ENCODE data around the gene SPAG8.

The SPAG8 gene

GRCh38 chr9:35811381-35812024, 559 bp downstream of the SPAG8 start:
- peak overlapping the region; percentile 47; the same call in 1 of the 2 replicates for H3K9ac ChIP-seq (ENCODE audit: low read length)
- peak overlapping the region; percentile 57 for H3K4me3 ChIP-seq (ENCODE audit: low read length)
- no peaks in the 10 kb centered on the region for H4K20me1 ChIP-seq (ENCODE audit: insufficient read depth, low read length)
- H3K27me3 ChIP-seq (replicated peaks; ENCODE audit: insufficient read depth, low read length): no peaks in the 10 kb centered on the region
- no peak for DNase-seq
- peak overlapping the region; percentile 35 for H2AFZ ChIP-seq (ENCODE audit: low read length)
- H3K79me2 ChIP-seq (ENCODE audit: low read length): no peaks in the 10 kb centered on the region
- H3K9me3 ChIP-seq (replicated peaks; ENCODE audit: insufficient read depth, low read length): no peaks in the 10 kb centered on the region
- peak overlapping the region; percentile 79 for H3K4me2 ChIP-seq (ENCODE audit: low read depth, low read length)
- H3K4me1 ChIP-seq (ENCODE audit: low read length): peaks cover 25% of the 10 kb centered on the region
- H3K9me2 ChIP-seq (replicated peaks; ENCODE audit: insufficient read depth, low read length): no peaks in the 10 kb centered on the region
- TF ChIP-seq CTCF (IDR thresholded peaks at IDR 0.05; ENCODE audit: low read length) (no peak), EZH2phosphoT487 (IDR thresholded peaks at IDR 0.05; ENCODE audit: low read length) (no peak), EZH2 (optimal IDR thresholded peaks at IDR 0.05; ENCODE audit: low read depth, low read length) (no peak)
- H3F3A ChIP-seq (ENCODE audit: insufficient read depth, low read length): peaks cover 30% of the 10 kb centered on the region; the same call in 1 of the 2 replicates
- no peaks in the 10 kb centered on the region for H3K36me3 ChIP-seq (replicated peaks; ENCODE audit: insufficient read depth, low read length)
- H3K27ac ChIP-seq (ENCODE audit: low read length): peak overlapping the region; percentile 53; the same call in 1 of the 2 replicates

- no peak for TF ChIP-seq EZH2phosphoT487 (IDR thresholded peaks at IDR 0.05; ENCODE audit: low read length)
- TF ChIP-seq EZH2 (optimal IDR thresholded peaks at IDR 0.05; ENCODE audit: low read depth, low read length): no peak
- peaks cover 25% of the 10 kb centered on the region for H3K4me1 ChIP-seq (ENCODE audit: low read length)
- no peaks in the 10 kb centered on the region for H3K36me3 ChIP-seq (replicated peaks; ENCODE audit: insufficient read depth, low read length)
- H4K20me1 ChIP-seq (ENCODE audit: insufficient read depth, low read length): no peaks in the 10 kb centered on the region
- H3K9ac ChIP-seq (ENCODE audit: low read length): no peak overlapping the region
- no peaks in the 10 kb centered on the region for H3K9me2 ChIP-seq (replicated peaks; ENCODE audit: insufficient read depth, low read length)
- peaks cover 27% of the 10 kb centered on the region; the same call in 1 of the 2 replicates for H3F3A ChIP-seq (ENCODE audit: insufficient read depth, low read length)
- no peak overlapping the region for H3K4me3 ChIP-seq (ENCODE audit: low read length)
- H3K27me3 ChIP-seq (replicated peaks; ENCODE audit: insufficient read depth, low read length): no peaks in the 10 kb centered on the region
- H2AFZ ChIP-seq (ENCODE audit: low read length): no peak overlapping the region
- no peaks in the 10 kb centered on the region for H3K79me2 ChIP-seq (ENCODE audit: low read length)
- no peak for DNase-seq
- no peak overlapping the region for H3K27ac ChIP-seq (ENCODE audit: low read length)
- H3K4me2 ChIP-seq (ENCODE audit: low read depth, low read length): no peak overlapping the region
- H3K9me3 ChIP-seq (replicated peaks; ENCODE audit: insufficient read depth, low read length): no peaks in the 10 kb centered on the region
Measured at GRCh38 chr9:35810122-35810521, 1.9 kb downstream of the SPAG8 start.

GRCh38 chr9:35808433-35808832, 3.6 kb downstream of the SPAG8 start:
- H3K27ac ChIP-seq (ENCODE audit: low read length): no peak overlapping the region
- H3K4me2 ChIP-seq (ENCODE audit: low read depth, low read length): no peak overlapping the region
- H4K20me1 ChIP-seq (ENCODE audit: insufficient read depth, low read length): no peaks in the 10 kb centered on the region
- H2AFZ ChIP-seq (ENCODE audit: low read length): no peak overlapping the region
- TF ChIP-seq CTCF (IDR thresholded peaks at IDR 0.05; ENCODE audit: low read length) (no peak), EZH2 (optimal IDR thresholded peaks at IDR 0.05; ENCODE audit: low read depth, low read length) (no peak), EZH2phosphoT487 (IDR thresholded peaks at IDR 0.05; ENCODE audit: low read length) (no peak)
- peaks cover 16% of the 10 kb centered on the region; the same call in 1 of the 2 replicates for H3F3A ChIP-seq (ENCODE audit: insufficient read depth, low read length)
- no peaks in the 10 kb centered on the region for H3K9me2 ChIP-seq (replicated peaks; ENCODE audit: insufficient read depth, low read length)
- H3K9me3 ChIP-seq (replicated peaks; ENCODE audit: insufficient read depth, low read length): no peaks in the 10 kb centered on the region
- H3K4me1 ChIP-seq (ENCODE audit: low read length): peaks cover 18% of the 10 kb centered on the region
- no peaks in the 10 kb centered on the region for H3K27me3 ChIP-seq (replicated peaks; ENCODE audit: insufficient read depth, low read length)
- no peak overlapping the region for H3K9ac ChIP-seq (ENCODE audit: low read length)
- no peaks in the 10 kb centered on the region for H3K36me3 ChIP-seq (replicated peaks; ENCODE audit: insufficient read depth, low read length)
- H3K4me3 ChIP-seq (ENCODE audit: low read length): no peak overlapping the region
- no peak for DNase-seq
- no peaks in the 10 kb centered on the region for H3K79me2 ChIP-seq (ENCODE audit: low read length)

DNA sequence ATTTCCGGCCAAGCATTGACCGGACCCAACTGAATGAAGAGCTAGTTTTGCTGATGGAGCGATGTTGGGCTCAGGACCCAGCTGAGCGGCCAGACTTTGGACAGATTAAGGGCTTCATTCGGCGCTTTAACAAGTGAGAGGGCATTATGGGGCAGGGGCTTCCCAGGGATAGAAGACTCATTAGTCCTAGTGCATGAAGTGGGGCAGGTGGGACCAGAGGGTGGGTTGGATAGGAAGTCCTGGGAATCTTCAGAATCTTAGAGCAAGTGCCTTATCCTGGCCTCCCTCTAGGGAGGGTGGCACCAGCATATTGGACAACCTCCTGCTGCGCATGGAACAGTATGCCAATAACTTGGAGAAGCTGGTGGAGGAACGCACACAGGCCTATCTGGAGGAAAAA, 6.0 kb downstream of the SPAG8 start:
- Histone ChIP-seq H3F3A (ENCODE audit: insufficient read depth, low read length) (peaks cover 3% of the 10 kb centered on the region; the same call in 1 of the 2 replicates), H3K79me2 (ENCODE audit: low read length) (no peaks in the 10 kb centered on the region), H3K27me3 (replicated peaks; ENCODE audit: insufficient read depth, low read length) (no peaks in the 10 kb centered on the region), H3K27ac (ENCODE audit: low read length) (no peak overlapping the region), H3K9me2 (replicated peaks; ENCODE audit: insufficient read depth, low read length) (no peaks in the 10 kb centered on the region), H4K20me1 (ENCODE audit: insufficient read depth, low read length) (no peaks in the 10 kb centered on the region), H2AFZ (ENCODE audit: low read length) (no peak overlapping the region), H3K9ac (ENCODE audit: low read length) (no peak overlapping the region), H3K36me3 (replicated peaks; ENCODE audit: insufficient read depth, low read length) (no peaks in the 10 kb centered on the region), H3K4me1 (ENCODE audit: low read length) (peaks cover 2% of the 10 kb centered on the region; the same call in 1 of the 2 replicates), H3K4me3 (ENCODE audit: low read length) (no peak overlapping the region), H3K4me2 (ENCODE audit: low read depth, low read length) (no peak overlapping the region), H3K9me3 (replicated peaks; ENCODE audit: insufficient read depth, low read length) (no peaks in the 10 kb centered on the region)
- no peak for TF ChIP-seq CTCF (IDR thresholded peaks at IDR 0.05; ENCODE audit: low read length)
- no peak for TF ChIP-seq EZH2 (optimal IDR thresholded peaks at IDR 0.05; ENCODE audit: low read depth, low read length)
- no peak for TF ChIP-seq EZH2phosphoT487 (IDR thresholded peaks at IDR 0.05; ENCODE audit: low read length)
- DNase-seq: no peak

Data from MM.1S (cell line).